AG08396 (cell line): ENCODE results near the gene CNTNAP5.

Experiments
- DNase-seq: peaks from one replicate; pipeline ENCODE4 v3.0.0; 2012; ENCODE audit warnings: low spot score, mixed read lengths

The CNTNAP5 gene

DNA sequence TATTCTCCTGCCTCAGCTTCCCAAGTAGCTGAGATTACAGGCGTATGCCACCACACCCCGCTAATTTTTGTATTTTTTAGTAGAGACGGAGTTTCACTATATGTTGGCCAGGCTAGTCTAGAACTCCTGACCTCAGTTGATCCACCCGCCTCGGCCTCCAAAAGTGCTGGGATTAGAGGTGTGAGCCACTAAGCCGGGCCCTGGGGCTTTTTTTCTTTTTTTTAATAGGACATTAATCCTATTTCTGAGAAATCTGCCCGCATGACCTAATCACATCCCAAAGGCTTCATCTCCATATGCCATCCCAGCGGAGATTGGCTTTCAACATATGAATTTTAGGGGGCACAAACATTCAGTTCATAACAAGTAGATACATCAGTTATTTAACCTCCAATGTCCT is 128.6 kb downstream of the CNTNAP5 start:
- no peak for DNase-seq

GRCh38 chr2:124159166-124159565 is 134.1 kb downstream of the CNTNAP5 start:
- DNase-seq: no peak

GRCh38 chr2:124161542-124161941 is 136.5 kb downstream of the CNTNAP5 start:
- DNase-seq: no peak

GRCh38 chr2:124162256-124162655 is 137.2 kb downstream of the CNTNAP5 start:
- no peak for DNase-seq

DNA sequence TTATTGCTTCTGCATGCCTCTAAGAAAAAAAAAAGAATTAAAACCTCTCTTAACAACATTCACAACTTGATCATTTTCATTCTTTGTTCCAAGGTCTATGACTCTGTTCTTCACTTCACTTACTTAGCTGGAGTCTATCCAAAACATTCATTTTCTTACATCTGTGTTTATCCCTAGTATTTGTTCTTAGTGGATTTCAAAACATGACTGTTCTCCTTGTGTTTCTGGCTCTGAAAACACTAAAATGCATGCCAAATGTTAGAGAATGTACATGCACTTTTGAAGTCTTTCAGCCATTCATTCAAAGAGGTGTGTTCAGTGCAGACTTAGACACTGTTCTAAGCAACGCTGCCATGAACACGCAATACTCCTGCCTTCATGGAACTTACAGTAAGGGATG is 138.8 kb downstream of the CNTNAP5 start:
- no peak for DNase-seq

- no peak for DNase-seq
Measured at GRCh38 chr2:124165698-124166097, 140.6 kb downstream of the CNTNAP5 start.

GRCh38 chr2:124171472-124172063 is 146.5 kb downstream of the CNTNAP5 start:
- no peak for DNase-seq

DNA sequence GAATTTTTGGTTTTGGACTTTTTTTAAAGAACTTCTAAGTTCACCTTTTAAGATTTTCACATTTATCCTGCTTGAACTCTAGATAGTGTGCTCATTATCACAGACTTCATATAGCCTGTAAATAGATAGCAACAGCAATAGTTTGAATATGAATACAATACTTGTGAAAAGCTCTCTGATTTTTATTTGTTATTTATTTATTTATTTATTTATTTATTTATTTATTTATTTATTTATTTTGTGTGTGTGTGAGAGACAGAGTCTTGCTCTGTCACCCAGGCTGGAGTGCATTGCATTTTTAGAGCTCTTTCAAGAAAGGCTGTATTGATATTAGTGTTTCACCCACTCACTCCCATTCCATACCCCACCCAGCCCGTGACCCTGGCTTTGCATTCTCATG is 153.6 kb downstream of the CNTNAP5 start:
- DNase-seq: no peak

DNA sequence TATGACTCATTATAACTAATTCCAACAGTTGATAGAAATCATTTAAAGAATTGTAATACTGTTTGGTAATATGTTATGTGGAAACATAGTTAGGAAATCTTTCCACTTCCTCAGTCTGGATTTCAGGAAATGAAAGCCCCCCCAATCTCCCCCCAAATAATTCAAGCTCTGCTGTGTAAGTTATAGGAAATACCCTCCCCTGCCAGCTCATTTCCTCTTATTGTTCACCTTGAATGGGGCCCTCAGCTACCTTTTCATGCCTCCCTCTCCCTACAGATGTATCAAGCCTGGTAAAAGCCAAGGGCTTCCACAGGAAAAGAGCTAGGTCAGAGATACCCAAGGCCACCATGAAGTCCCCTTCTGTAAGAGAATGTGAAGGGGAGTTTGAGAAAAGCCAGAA is 155.5 kb downstream of the CNTNAP5 start:
- no peak for DNase-seq

GRCh38 chr2:124186801-124187200 is 161.7 kb downstream of the CNTNAP5 start:
- no peak for DNase-seq

DNA sequence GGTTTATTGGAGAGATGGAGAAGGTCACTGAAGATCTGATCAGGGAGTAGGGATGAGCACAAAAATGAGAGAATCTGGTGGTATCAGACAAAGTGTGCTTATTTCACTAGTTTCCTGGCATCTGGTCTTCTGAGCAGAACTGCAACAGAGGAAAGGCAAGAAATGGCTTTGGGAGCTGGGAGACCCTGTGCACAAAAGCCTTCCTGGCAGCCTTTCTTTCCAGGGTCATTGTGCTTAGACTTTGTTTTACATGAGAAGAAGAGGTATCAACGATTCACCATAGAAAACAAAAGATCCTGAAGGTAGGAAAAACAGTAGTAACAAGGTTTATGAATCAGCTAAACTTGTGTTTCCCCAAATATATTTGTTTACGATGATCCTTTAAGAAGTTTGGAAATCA is 162.9 kb downstream of the CNTNAP5 start:
- no peak for DNase-seq

- no peak for DNase-seq
Measured at GRCh38 chr2:124193706-124194105, 168.6 kb downstream of the CNTNAP5 start.

DNA sequence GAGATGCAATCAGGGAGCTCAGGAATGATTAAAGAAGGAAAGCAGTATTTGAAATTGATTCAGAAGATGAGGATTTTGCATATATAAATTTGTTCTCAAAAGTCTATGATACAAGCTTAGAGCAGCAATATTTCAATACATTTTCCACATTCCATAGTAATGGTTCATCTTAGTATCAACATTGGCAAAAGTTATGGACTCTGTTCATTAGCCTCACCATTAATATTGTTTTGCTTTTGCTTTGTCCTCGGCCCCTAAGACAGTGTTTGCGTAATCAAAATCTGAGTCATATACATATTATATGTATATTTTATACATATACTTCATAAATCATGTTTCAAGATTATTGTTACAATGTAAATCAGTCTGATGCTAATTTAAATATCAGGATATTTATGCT is 176.6 kb downstream of the CNTNAP5 start:
- DNase-seq: no peak

DNA sequence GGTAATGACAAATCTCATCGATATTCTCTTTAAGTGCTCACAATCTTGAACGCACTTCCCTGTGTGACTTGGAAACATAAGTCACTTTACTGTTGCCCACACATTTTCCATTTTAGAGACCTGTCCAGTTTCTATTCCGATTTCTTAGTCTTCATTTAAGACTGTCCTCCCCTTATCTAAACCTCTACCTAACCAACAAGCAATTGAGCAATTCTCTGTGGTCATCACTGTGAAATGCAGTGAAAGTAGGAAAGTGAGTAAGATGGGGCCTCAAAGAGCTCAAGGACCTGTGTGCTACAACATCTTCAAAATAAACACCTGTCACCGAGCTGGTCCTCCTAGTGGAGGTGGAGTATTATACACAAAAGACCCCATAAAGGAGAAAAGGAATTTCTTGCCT is 184.4 kb downstream of the CNTNAP5 start:
- no peak for DNase-seq

GRCh38 chr2:124211461-124211860 is 186.4 kb downstream of the CNTNAP5 start:
- DNase-seq: no peak

DNA sequence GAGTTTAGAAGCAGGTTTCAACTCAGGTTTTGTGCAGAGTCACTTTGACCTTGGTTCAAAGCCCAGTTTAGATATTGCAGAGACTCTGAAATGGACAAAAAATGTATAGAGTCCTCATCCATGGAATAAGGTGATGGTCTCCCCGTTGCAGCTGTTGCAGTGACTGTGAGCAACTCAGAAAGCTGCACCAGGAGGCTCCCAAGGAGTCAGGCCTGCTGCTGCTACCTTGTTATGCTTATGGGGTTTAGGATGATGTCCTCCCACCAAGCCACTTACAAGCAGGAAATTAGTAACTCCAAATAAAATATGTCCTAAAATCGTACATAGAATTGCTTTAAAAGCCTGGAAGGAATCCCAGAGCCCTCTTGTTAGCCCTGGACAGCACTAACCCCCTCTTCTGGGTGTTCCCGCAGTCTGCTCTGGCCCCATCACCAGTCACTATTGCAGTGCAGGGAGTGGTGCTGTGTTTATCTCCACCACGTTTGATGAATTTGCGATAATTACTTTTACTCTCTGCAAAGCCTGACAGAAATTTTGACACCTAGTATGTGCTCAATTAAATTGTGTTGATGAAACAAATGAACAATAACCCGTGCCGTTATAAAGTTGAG is 189.0 kb downstream of the CNTNAP5 start:
- DNase-seq: no peak

GRCh38 chr2:124246170-124246569 is 221.1 kb downstream of the CNTNAP5 start:
- DNase-seq: no peak

GRCh38 chr2:124248386-124248785 is 223.3 kb downstream of the CNTNAP5 start:
- no peak for DNase-seq

DNA sequence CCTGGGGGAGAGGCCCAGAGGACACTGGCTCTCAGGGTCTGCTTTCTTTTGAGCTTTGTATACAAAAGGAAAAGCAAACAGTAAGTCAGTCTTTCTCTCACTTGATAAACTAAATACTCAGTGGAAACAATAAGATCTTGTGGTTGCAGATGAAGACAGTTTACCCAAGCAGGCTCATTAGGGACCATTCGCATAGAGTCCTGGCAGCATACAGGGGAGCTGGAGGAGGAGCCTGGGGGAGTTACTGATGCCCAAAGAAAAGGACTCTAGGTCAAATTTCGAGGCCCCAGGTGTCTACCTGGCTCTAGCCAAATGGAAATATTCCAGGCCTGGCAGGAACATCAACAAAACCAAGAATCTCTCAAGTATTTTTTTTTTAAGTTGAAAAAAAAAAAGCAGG is 225.3 kb downstream of the CNTNAP5 start:
- no peak for DNase-seq

- DNase-seq: no peak
Measured at GRCh38 chr2:124254621-124255020, 229.5 kb downstream of the CNTNAP5 start.

DNA sequence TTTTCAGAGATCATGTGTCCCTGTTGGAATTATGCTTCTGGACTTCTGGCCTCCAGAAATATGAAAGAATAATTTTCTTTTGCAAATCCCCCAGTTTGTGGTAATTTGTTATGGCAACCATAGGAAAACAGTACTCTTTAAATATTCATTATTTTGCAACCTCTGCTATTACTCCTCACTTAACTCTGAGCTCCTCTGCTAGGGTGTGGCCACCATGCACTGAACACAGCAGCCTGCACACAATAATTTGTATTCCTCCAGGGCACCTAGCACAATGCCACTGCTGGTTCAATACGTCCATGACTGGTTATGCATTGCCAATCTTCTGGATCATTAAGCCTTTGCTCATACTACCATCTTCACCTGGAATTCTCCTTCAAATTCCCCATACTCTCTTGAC is 232.0 kb downstream of the CNTNAP5 start:
- no peak for DNase-seq

DNA sequence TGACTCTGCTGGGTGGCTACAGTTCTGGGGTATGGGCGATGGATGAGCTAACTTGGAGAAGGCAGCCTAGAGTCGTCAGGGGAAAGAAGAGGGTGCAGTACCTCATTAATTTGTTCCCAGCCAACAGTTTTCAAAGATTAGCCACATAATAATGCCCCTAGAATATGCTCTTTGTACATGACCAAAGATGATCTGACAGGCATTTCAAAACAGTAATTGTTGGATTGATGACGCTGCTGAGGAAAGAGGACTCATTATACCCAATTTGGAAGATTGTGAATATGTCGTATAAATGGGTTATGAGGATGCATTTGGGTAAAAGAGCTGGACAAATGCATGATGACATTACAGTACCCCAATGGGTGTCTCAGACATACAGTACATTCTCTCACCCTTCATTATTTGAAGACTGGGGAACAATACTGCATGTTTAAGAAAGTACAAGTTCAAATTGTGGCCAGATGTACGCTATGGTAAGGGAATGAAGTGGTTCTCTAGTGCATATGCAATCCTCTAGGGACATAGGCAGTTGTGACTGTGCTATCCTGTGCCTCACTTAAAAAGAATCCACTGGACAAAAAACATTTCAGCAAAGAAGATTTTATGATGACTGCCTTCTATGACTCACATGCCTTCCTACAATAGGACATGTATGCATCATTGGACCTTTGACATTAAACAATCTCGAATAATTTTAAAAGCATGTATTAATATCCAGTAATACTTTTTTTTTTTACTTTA is 233.2 kb downstream of the CNTNAP5 start:
- no peak for DNase-seq

GRCh38 chr2:124261456-124261855 is 236.4 kb downstream of the CNTNAP5 start:
- DNase-seq: no peak
